ENCODE data around the gene OR10R2. TPM values are rescaled to one million over a fixed set of nuclear protein-coding genes. Genes with fewer than 3 reads are reported as not detected.
"Not testable (repeated sequence)": the region's sequence is repeated elsewhere in the genome, so short reads cannot be mapped to it uniquely, and the experiment has no call there.

Gene OR10R2, protein sequence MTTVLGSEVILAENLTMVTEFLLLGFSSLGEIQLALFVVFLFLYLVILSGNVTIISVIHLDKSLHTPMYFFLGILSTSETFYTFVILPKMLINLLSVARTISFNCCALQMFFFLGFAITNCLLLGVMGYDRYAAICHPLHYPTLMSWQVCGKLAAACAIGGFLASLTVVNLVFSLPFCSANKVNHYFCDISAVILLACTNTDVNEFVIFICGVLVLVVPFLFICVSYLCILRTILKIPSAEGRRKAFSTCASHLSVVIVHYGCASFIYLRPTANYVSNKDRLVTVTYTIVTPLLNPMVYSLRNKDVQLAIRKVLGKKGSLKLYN
- not detected in 2 replicates for total RNA-seq

DNA sequence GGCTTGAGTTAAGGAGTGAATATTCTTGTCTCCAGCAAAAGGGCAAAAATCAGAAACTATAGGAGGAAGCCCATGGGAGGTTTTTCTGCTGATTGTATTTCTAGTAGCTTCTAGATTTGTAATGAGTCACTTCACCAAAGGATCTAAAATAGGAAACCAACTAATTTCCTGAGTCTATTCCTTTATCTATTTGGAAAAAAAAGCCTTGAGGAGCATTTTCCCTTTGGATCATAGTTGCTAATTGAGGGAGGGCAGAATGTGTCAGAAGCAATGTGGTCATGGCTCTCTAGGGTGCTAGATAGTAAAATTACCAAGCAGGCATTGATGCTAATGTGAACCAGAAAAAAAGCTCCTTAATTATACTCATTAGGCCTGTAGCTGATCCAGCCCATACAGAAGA lies at the start of gene OR10R2:
TSS of gene OR10R2 (plus strand) at position 301 of the 400 bp plus-strand sequence. CDS start 106 bp downstream, outside the sequence.
- DNase-seq (ENCODE audit: low read depth) = no peak
- H3K4me3 ChIP-seq (ENCODE audit: low read depth, low read length) = no peak within 1 kb of the TSS
- no peak for TF ChIP-seq CTCF (IDR thresholded peaks at IDR 0.05; ENCODE audit: insufficient read depth, low read depth, low read length)

DNA sequence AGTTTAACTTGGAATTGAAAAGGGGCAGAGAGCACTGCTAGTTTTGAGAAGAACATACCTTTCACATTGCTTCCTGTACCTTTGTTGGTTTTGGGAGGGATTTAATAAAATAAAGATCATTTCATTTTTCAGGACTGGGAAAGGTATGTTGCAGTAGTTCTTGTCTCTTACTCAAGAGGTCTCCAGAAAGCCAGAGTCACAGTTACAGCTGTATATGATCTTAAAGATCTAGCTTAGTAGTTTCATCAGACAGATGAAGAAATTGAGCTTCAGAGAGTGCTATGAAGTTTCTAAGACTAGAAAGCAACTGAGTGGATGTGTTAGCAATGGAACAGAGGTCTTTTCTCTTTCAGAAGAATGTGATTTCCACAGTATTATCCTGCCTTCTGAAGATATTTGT lies 47.0 kb upstream of the OR10R2 start:
- DNase-seq (ENCODE audit: low read depth) = no peak
- no peak overlapping the region for H3K4me3 ChIP-seq (ENCODE audit: low read depth, low read length)
- no peak for TF ChIP-seq CTCF (IDR thresholded peaks at IDR 0.05; ENCODE audit: insufficient read depth, low read depth, low read length)

- TF ChIP-seq CTCF (IDR thresholded peaks at IDR 0.05; ENCODE audit: insufficient read depth, low read depth, low read length) = no peak
- no peak for DNase-seq (ENCODE audit: low read depth)
- no peak within 1 kb of the TSS for H3K4me3 ChIP-seq (ENCODE audit: low read depth, low read length)
These were observed 45.9 kb upstream of the OR10R2 start, which contains the start of gene OR10K2 for GRCh38 chr1:158426137-158426536. TSS of gene OR10K2 (minus strand) at chr1:158426237. CDS start at chr1:158420866, 5,371 bp downstream.

GRCh38 chr1:158430163-158430562 lies 41.9 kb upstream of the OR10R2 start:
- DNase-seq (ENCODE audit: low read depth); H3K4me3 ChIP-seq (ENCODE audit: low read depth, low read length): not testable (repeated sequence)

DNA sequence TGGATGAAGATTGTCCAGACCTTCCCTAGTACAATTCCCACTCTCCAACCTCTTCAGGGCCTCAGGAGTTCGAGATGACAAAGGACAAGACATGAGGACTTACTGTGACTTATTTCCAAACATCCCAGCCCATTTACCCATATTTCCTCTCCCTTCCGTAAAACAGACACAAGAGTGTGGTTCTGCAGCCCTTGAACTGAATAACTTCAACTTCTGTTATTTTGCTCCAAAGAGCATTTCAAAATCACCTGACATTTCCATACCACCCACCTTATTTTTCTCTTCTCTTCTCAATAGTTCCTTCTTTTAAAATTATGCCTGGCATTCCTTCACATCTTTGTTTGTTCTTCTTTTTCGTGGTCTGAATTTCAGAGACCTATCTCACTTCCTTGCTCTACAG lies 37.3 kb upstream of the OR10R2 start:
- TF ChIP-seq CTCF (IDR thresholded peaks at IDR 0.05; ENCODE audit: insufficient read depth, low read depth, low read length) = no peak
- no peak for DNase-seq (ENCODE audit: low read depth)
- H3K4me3 ChIP-seq (ENCODE audit: low read depth, low read length) = no peak overlapping the region

GRCh38 chr1:158445376-158445775 lies 26.6 kb upstream of the OR10R2 start:
- TF ChIP-seq CTCF (IDR thresholded peaks at IDR 0.05; ENCODE audit: insufficient read depth, low read depth, low read length) = no peak
- DNase-seq (ENCODE audit: low read depth) = no peak
- H3K4me3 ChIP-seq (ENCODE audit: low read depth, low read length) = no peak overlapping the region

DNA sequence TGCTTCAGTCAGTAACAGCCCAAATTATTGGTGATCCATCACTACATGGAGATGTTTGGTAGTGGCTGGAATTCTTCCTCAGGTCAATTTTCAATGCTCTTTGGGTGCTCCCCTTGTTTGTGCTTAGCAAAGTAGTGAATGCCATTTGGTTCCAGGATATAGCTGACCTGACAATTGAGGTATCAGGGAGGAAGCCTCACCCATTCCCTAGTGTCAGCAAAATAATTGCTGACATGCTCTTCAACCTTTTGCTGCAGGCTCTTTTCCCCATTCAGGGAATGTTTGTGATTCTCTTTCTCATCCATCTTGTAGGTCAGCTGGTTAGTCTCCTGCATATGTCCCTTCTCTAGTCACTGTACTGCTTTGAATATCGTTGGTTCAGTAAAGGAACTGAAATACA lies 17.5 kb upstream of the OR10R2 start:
- no peak for DNase-seq (ENCODE audit: low read depth)
- H3K4me3 ChIP-seq (ENCODE audit: low read depth, low read length) = no peak overlapping the region
- no peak for TF ChIP-seq CTCF (IDR thresholded peaks at IDR 0.05; ENCODE audit: insufficient read depth, low read depth, low read length)
